K562 (cell line): ENCODE results near the gene MCU. TPM values are rescaled to one million over a fixed set of nuclear protein-coding genes. Genes with fewer than 3 reads are reported as not detected.
A peak's percentile ranks its signal among the peaks of the same experiment; 100 is the strongest.

Source experiments
- ATAC-seq: fragments of 200-7000 bp; cut with Tn5 transposase; 3 replicates; pipeline ENCODE4 v1.9.1; 2020; ENCODE audit warnings: moderate library complexity
- BruUV-seq: library from RNA; stranded (reverse); fragments of 400-500 nt; replicated peaks from 2 replicates; lab custom pipeline; 2021; lab: Mats Ljungman, UMichigan
- CTCF ChIA-PET: fragments of 300-600 bp; formaldehyde crosslinking; extraction: SDS; loops from one replicate; lab custom pipeline; 2021; ENCODE audit warnings: low intra/inter-chr PET ratio; lab: Yijun Ruan, JAX
- POLR2A ChIA-PET: fragments of 300-600, 350-650 bp; sonication (Branson Sonifier 250); formaldehyde crosslinking; extraction: SDS; loops from one replicate; lab custom pipeline; 2021; ENCODE audit warnings: antibody characterized with exemption, inconsistent platforms; lab: Yijun Ruan, JAX
- DNase-seq, 4 experiments: peaks; one replicate each; pipeline versions ENCODE4 v3.0.0 to v3.0.0-alpha.2; 2011 to 2018; ENCODE audit warnings: low spot score in 3 of 4, mixed read lengths in 3 of 4; ENCODE audit errors: extremely low read depth in 1 of 4
- FAIRE-seq: peaks from 2 replicates; lab custom pipeline; 2011; peaks lifted over from hg19 to GRCh38; lab: Jason Lieb, UNC
- H2AFZ ChIP-seq: 2 replicates; pipeline ENCODE4 v1.6.0; 2011; ENCODE audit warnings: low read depth, low read length, control low read depth, inconsistent platforms
- H3K27ac ChIP-seq: fragments of 200-600 bp; 3 replicates; pipeline ENCODE4 v1.8.0; 2011; ENCODE audit warnings: low read depth, mild to moderate bottlenecking, control low read depth, inconsistent platforms, low read length, moderate library complexity, mixed read lengths; ENCODE audit errors: extremely low read depth
- H3K27me3 ChIP-seq, 2 experiments: fragments of 300-600 bp in 1 of 2; 2 replicates in 1 of 2; 3 replicates in 1 of 2; pipeline versions ENCODE4 v1.6.0 to v1.8.0; 2011; ENCODE audit warnings: inconsistent platforms in 2 of 2, low read length in 2 of 2, mild to moderate bottlenecking in 1 of 2, mixed read lengths in 1 of 2, moderate library complexity in 1 of 2; ENCODE audit not compliant: control insufficient read depth in 2 of 2, insufficient read depth in 2 of 2
- H3K36me3 ChIP-seq: fragments of 300-600 bp; 3 replicates; pipeline ENCODE4 v1.8.0; 2011; ENCODE audit warnings: mild to moderate bottlenecking, low read length, inconsistent platforms; ENCODE audit not compliant: control insufficient read depth, insufficient read depth
- H3K4me1 ChIP-seq, 2 experiments: fragments of 200-600 bp in 1 of 2; replicated peaks in 1 of 2; 2 replicates in 1 of 2; 3 replicates in 1 of 2; pipeline versions ENCODE4 v1.5.1 to v1.8.0; 2011; ENCODE audit warnings: inconsistent platforms in 2 of 2, low read length in 2 of 2, mild to moderate bottlenecking in 1 of 2, mixed read lengths in 1 of 2, moderate library complexity in 1 of 2; ENCODE audit not compliant: control insufficient read depth in 2 of 2, insufficient read depth in 2 of 2
- H3K4me2 ChIP-seq: 2 replicates; pipeline ENCODE4 v1.6.1; 2011; ENCODE audit warnings: low read length, control low read depth, inconsistent platforms, mixed read lengths; ENCODE audit not compliant: insufficient read depth
- H3K4me3 ChIP-seq: fragments of 200-600 bp; sonication (generic), shearing (Covaris generic); 2 replicates; pipeline ENCODE4 v1.5.1; 2016; ENCODE audit warnings: control low read depth, inconsistent platforms
- H3K79me2 ChIP-seq: fragments of 200-600 bp; 3 replicates; pipeline ENCODE4 v1.8.0; 2011; ENCODE audit warnings: low read length, inconsistent platforms; ENCODE audit not compliant: control insufficient read depth, insufficient read depth
- H3K9ac ChIP-seq, 2 experiments: 2 replicates each; pipeline versions ENCODE4 v1.6.0 to v1.6.1; 2011; ENCODE audit warnings: low read depth in 2 of 2, low read length in 2 of 2, control low read depth in 1 of 2, inconsistent platforms in 1 of 2, mild to moderate bottlenecking in 1 of 2, mixed read lengths in 1 of 2; ENCODE audit not compliant: insufficient read depth in 1 of 2
- H3K9me1 ChIP-seq: one replicate; pipeline ENCODE4 v1.6.0; 2011; ENCODE audit warnings: inconsistent platforms, mild to moderate bottlenecking, low read length, moderate library complexity; ENCODE audit not compliant: control insufficient read depth, insufficient read depth
- H3K9me3 ChIP-seq: replicated peaks from 2 replicates; pipeline ENCODE4 v1.5.1; 2011; ENCODE audit warnings: low read depth, low read length, inconsistent platforms; ENCODE audit not compliant: control insufficient read depth, insufficient read depth
- H4K20me1 ChIP-seq: replicated peaks from 2 replicates; pipeline ENCODE4 v1.6.1; 2011; ENCODE audit warnings: low read length, inconsistent platforms, mixed read lengths; ENCODE audit not compliant: control insufficient read depth, insufficient read depth
- ASH1L ChIP-seq: fragments of 450-650 bp; IDR thresholded peaks from 2 replicates; pipeline ENCODE4 v1.6.1; 2018; ENCODE audit warnings: borderline replicate concordance, mild to moderate bottlenecking, low read depth; ENCODE audit not compliant: partially characterized antibody
- CBX2 ChIP-seq: fragments of 200-600 bp; sonication (generic); IDR thresholded peaks from one replicate; pipeline ENCODE4 v1.6.1; 2012; ENCODE audit warnings: mild to moderate bottlenecking, low read length, inconsistent platforms; ENCODE audit not compliant: insufficient read depth, poor library complexity, severe bottlenecking
- DNMT1 ChIP-seq: fragments of 450-650 bp; IDR thresholded peaks from 2 replicates; pipeline ENCODE4 v1.6.1; 2016; ENCODE audit warnings: antibody characterized with exemption, mild to moderate bottlenecking
- HNRNPH1 ChIP-seq: fragments of 200-400 bp; formaldehyde crosslinking; optimal IDR thresholded peaks from 2 replicates; pipeline ENCODE3; 2017; ENCODE audit warnings: low read depth, mild to moderate bottlenecking, low read length, moderate library complexity
- KDM4B ChIP-seq, 2 experiments: fragments of 450-650 bp in 1 of 2; sonication (generic) in 1 of 2; IDR thresholded peaks; 2 replicates each; pipeline ENCODE4 v1.6.1; 2016 to 2017; ENCODE audit warnings: borderline replicate concordance in 2 of 2, antibody characterized with exemption in 1 of 2, low read depth in 1 of 2, mild to moderate bottlenecking in 1 of 2
- PKNOX1 ChIP-seq: fragments of 450-650 bp; IDR thresholded peaks from 2 replicates; pipeline ENCODE4 v1.6.1; 2016
- TAF7 ChIP-seq: fragments of 450-650 bp; IDR thresholded peaks from 2 replicates; pipeline ENCODE4 v1.6.1; 2016; ENCODE audit warnings: missing genetic modification characterization, missing compliant biosample characterization
- ZBTB7A ChIP-seq: IDR thresholded peaks from 2 replicates; pipeline ENCODE4 v1.6.1; 2011; ENCODE audit warnings: low read depth, mild to moderate bottlenecking, low read length, moderate library complexity, borderline replicate concordance; ENCODE audit not compliant: control insufficient read depth
- ZNF316 ChIP-seq: fragments of 450-650 bp; IDR thresholded peaks from 2 replicates; pipeline ENCODE4 v1.6.1; 2016
- ZNF583 ChIP-seq: fragments of 250-450 bp; sonication (Bioruptor Pico); IDR thresholded peaks from 2 replicates; pipeline ENCODE4 v1.4.0; 2020
- WGBS: fragments of 100-300 bp; shearing (Covaris generic); methylation state at CpG from one replicate; pipeline ENCODE4 v1.1.6; 2016; ENCODE audit warnings: low coverage, mixed read lengths; ENCODE audit not compliant: insufficient coverage; ENCODE audit errors: missing lambda C conversion rate; 5-methylcytosine and 5-hydroxymethylcytosine counted together
- in situ Hi-C: fragments of 300-500 bp; cut with MboI; formaldehyde crosslinking; loops from 4 replicates; pipeline ENCODE4 v1.15.0; 2018; ENCODE audit warnings: inconsistent platforms, mixed read lengths
- intact Hi-C: fragments of 100-400 bp; cut with micrococcal nuclease; formaldehyde crosslinking; loops from 2 replicates; pipeline ENCODE4 v1.14.2; 2022
- polyA plus RNA-seq, 8 experiments: library from polyadenylated mRNA; depleted of rRNA in 4 of 8; stranded (reverse) in 5 of 8; unstranded in 3 of 8; fragments of >200 nt; fragmentation: Nextera tagmentation in 2 of 8; fragmentation: Illumina TruSeq in 1 of 8; extraction: Ambion mirVana in 2 of 8; extraction: Trizol in 1 of 8; gene quantifications; 2 replicates each; pipeline versions ENCODE4 v1.2.1 to v1.2.3, GENCODE V29; 2011 to 2014; ENCODE audit warnings: inconsistent platforms in 1 of 8, missing spikeins in 1 of 8
- total RNA-seq, 7 experiments: library from RNA; depleted of rRNA in 6 of 7; stranded (reverse); fragments of >200 nt in 6 of 7; fragmentation: Illumina TruSeq in 2 of 7; extraction: Trizol in 2 of 7; gene quantifications; 2 replicates each; pipeline versions ENCODE4 v1.2.1 to v1.2.3, GENCODE V29; 2011 to 2021; ENCODE audit warnings: low replicate concordance in 1 of 7

Gene MCU
- total and polyA plus RNA-seq, 9 of the 15 experiments (the other 6 are each of a cell fraction or from before 2014, with no cell fraction given): 8.2 to 88.8 (median 21.3) TPM

- TF ChIP-seq PKNOX1 (peak; percentile 15; the same call in 1 of the 2 replicates), DNMT1 (no peak), TAF7 (tag) (no peak), ZNF583 (no peak), HNRNPH1 (no peak), ZBTB7A (no peak), KDM4B (IDR thresholded peaks at IDR 0.05; ENCODE audit: borderline replicate concordance in 2 of 2, low read depth in 1 of 2) (no peak)
Measured at GRCh38 chr10:72812753-72813430, 120.9 kb downstream of the MCU start (continued).

GRCh38 chr10:72814099-72814790, 122.3 kb downstream of the MCU start:
- BruUV-seq: no TSS peak
- no peaks in the 10 kb centered on the region for H3K27me3 ChIP-seq
- CTCF ChIA-PET: no interaction called here
- in situ Hi-C loops: no loop called here
- intact Hi-C loops: no loop called here
- H3K9me3 ChIP-seq: no peaks in the 10 kb centered on the region
- no peaks in the 10 kb centered on the region for H3K79me2 ChIP-seq
- no peak overlapping the region for H2AFZ ChIP-seq
- no peaks in the 10 kb centered on the region; a peak in 2 of 5 replicates for H3K4me1 ChIP-seq
- H3K36me3 ChIP-seq: no peaks in the 10 kb centered on the region
- TF ChIP-seq ASH1L: no peak
- TF ChIP-seq CBX2: no peak
- no peak for TF ChIP-seq ZNF316
- POLR2A ChIA-PET: interaction anchor here (0.6 kb wide), 1 partner anchor 24 kb away, joined by 3 read pairs; no protein-coding TSS in a partner anchor
- H4K20me1 ChIP-seq: 0 out of 2 replicates have a peak, but pooled peaks cover 3% of the 10 kb centered on the region
- WGBS: 74% methylated on average over 2 of the region's 2 CpGs
- no peak overlapping the region for H3K4me2 ChIP-seq
- H3K9me1 ChIP-seq: no peaks in the 10 kb centered on the region
- FAIRE-seq (no peak), DNase-seq (no peak), ATAC-seq (no peak)
- no peak overlapping the region for H3K27ac ChIP-seq
- no peak overlapping the region for H3K9ac ChIP-seq
- H3K4me3 ChIP-seq: no peak overlapping the region
